Testis (tissue), 3 donors: Measurements from ENCODE around the gene BCL11B. TPM values are rescaled to one million over a fixed set of nuclear protein-coding genes. Genes with fewer than 3 reads are reported as not detected.

ENCODE experiments used
- DNase-seq: peaks from one replicate; pipeline ENCODE4 v3.0.0-alpha.2; 2019
- H3K27ac ChIP-seq, 2 donors: fragments of 200-600 bp; sonication (generic); one replicate each; pipeline ENCODE4 v1.5.1; 2019
- H3K27me3 ChIP-seq: fragments of 200-600 bp; sonication (generic); one replicate; pipeline ENCODE4 v1.5.1; 2019
- H3K36me3 ChIP-seq: fragments of 200-600 bp; sonication (generic); one replicate; pipeline ENCODE4 v1.5.1; 2017; ENCODE audit warnings: low read depth; ENCODE audit errors: missing control alignments
- H3K4me1 ChIP-seq: fragments of 200-600 bp; sonication (generic); one replicate; pipeline ENCODE4 v1.5.1; 2019
- H3K4me3 ChIP-seq, 2 donors: fragments of 200-600 bp; sonication (generic); one replicate each; pipeline ENCODE4 v1.5.1; 2017 to 2019
- H3K9me3 ChIP-seq: fragments of 200-600 bp; sonication (generic); one replicate; pipeline ENCODE4 v1.5.1; 2017
- CTCF ChIP-seq, 3 experiments: fragments of 450-650 bp in 2 of 3; fragments of 200-600 bp in 1 of 3; sonication (generic) in 1 of 3; IDR thresholded peaks; one replicate each; pipeline ENCODE4 v1.5.1; 2016 to 2019; ENCODE audit warnings: antibody characterized with exemption in 3 of 3, mild to moderate bottlenecking in 2 of 3, moderate library complexity in 1 of 3
- POLR2A ChIP-seq: fragments of 450-650 bp; IDR thresholded peaks from one replicate; pipeline ENCODE4 v1.6.1; 2017; ENCODE audit warnings: antibody characterized with exemption, mild to moderate bottlenecking, moderate library complexity
- WGBS, 2 donors: methylation state at CpG; one replicate each; pipeline ENCODE4 v1.1.5; 2018; 5-methylcytosine and 5-hydroxymethylcytosine counted together
- intact Hi-C: fragments of 100-400 bp; cut with DNase I; formaldehyde crosslinking; loops from one replicate; pipeline ENCODE4 v1.15.1; 2023; ENCODE audit warnings: low total_unique reads
- polyA plus RNA-seq: library from polyadenylated mRNA; stranded (reverse); fragments of 350-450 nt; fragmentation: Illumina TruSeq; extraction: RNeasy Lipid Tissue Mini Kit (QIAGEN cat#74804); gene quantifications from one replicate; pipeline ENCODE4 v1.2.3, GENCODE V29; 2014; ENCODE audit warnings: low read depth, low replicate concordance; ENCODE audit not compliant: insufficient read depth
- total RNA-seq, 2 donors: library from RNA; depleted of rRNA; stranded (reverse); fragments of >200 nt; gene quantifications; one replicate each; pipeline ENCODE4 v1.2.3, GENCODE V29; 2016

BCL11B gene
- total and polyA plus RNA-seq, 3 donors from 2014 or later, result 0.96 to 4.7 (median 4.4) TPM

GRCh38 chr14:99226687-99227086 lies 45.3 kb downstream of the BCL11B start:
- DNase-seq, result no peak
- Histone ChIP-seq H3K27ac (no peak overlapping the region), H3K4me1 (no peaks in the 10 kb centered on the region), H3K36me3 (no peaks in the 10 kb centered on the region), H3K9me3 (no peaks in the 10 kb centered on the region), H3K4me3 (no peak overlapping the region), H3K27me3 (no peaks in the 10 kb centered on the region)
- TF ChIP-seq POLR2A (no peak), CTCF (IDR thresholded peaks at IDR 0.05) (no peak)
- intact Hi-C loops, result no loop called here
- WGBS, 2 donors, result 80 to 81% methylated on average over 4 of the region's 4 CpGs

DNA sequence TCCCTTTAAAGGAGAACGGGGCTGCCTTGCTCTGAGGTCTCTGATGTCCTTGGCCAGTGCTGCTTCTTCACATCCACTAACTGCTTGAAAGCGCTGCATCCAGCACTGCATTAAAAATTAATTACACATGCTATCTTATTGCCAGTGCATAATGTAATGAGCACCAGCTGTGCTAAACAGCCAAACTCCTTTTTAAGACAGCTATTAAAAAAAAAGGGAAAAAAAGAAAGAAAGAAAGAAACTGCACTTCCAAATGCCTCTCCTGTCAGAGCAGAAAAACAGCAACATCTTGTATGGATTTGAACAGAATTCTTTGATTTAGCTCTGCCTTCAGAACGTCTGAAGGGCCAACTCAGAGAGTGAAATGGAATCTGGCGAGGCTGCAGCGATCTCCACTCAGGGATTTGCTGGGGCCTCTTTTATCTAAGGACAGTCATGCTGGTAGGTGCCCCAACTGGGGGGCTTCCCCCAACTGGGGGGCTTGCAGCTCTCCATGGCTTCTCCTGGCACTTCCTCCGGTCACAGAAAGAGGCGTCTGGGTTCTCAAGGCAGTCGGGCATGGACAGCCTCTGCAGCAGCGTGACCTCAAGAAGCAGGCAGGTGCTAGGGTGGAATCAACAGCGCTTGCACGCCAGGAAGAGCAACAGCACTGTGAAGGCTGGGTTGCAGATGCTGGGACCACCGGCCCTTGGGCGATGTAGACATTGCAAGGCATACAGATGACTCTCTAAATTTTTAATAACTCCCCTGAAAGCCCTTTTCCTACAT lies 46.4 kb downstream of the BCL11B start:
- Histone ChIP-seq H3K27me3 (no peaks in the 10 kb centered on the region), H3K36me3 (no peaks in the 10 kb centered on the region), H3K9me3 (no peaks in the 10 kb centered on the region), H3K4me3 (no peak overlapping the region), H3K4me1 (no peaks in the 10 kb centered on the region), H3K27ac (no peak overlapping the region)
- DNase-seq, result no peak
- no peak for TF ChIP-seq POLR2A
- TF ChIP-seq CTCF (IDR thresholded peaks at IDR 0.05), result no peak
- intact Hi-C loops, result no loop called here
- WGBS, 2 donors, result 64 to 67% methylated on average over 11 to 13 of the region's 13 CpGs

DNA sequence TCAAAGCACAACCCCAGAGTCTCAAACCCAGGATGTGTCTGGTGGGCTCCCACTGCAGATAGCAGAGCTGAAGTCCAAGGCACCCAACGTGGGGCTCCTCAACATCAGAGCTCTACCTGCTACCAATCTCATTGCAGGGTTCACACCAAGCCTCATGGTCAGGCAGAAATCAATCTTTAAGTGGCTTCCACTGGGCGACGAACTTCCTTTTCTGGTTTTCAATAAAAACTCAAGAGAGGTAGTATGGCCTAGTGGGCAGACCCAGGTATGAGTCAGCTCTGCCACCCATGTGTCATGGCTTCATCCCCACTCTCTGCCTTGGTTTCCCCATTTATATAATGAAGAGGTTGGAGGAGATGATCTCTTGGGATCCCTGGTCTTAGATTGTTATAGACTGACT lies 47.0 kb downstream of the BCL11B start:
- Histone ChIP-seq H3K27me3 (no peaks in the 10 kb centered on the region), H3K9me3 (no peaks in the 10 kb centered on the region), H3K4me3 (no peak overlapping the region), H3K36me3 (no peaks in the 10 kb centered on the region), H3K27ac (no peak overlapping the region), H3K4me1 (no peaks in the 10 kb centered on the region)
- TF ChIP-seq POLR2A, result no peak
- TF ChIP-seq CTCF (IDR thresholded peaks at IDR 0.05), result no peak
- DNase-seq, result no peak
- intact Hi-C loops, result no loop called here
- WGBS, 2 donors, result 88 to 93% methylated on average over 3 of the region's 3 CpGs

DNA sequence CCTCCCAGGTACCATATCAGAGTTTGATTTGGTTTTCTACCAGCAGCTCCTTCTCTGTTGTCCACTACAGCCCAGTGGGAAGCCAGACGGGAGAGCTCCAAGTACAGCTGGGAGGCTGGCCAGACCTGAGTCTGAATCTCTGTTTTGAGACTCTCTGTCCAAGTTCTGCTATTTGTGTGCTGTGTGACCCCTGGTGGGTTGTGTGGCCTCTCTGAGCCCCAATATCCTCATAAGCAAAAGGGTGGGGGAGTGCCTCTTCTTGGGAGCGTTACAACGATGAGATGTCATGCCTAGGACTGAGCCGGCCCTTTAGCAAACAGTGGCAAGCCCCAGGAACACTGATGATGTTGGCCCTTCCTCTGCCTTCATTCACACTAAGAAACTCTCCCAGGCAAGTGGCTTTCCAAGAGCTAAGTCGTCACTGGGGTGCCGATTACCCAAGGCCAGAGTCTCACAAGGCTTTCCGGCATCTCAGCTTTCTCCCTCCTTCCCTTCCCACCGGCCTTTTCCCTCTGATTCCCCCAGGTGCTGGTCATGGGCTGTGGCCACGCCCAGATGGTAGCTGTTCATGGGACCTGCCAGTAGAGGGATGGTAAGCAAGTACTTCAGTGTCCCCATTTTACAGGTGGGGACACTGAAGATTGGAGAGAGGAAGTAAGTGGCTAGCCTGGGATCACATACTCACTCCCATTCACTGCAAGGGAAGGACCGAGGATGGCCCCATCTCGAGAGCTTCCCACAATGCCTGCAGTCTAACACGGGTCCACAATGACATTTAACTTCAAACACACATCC lies 47.7 kb downstream of the BCL11B start:
- Histone ChIP-seq H3K27ac (no peak overlapping the region), H3K9me3 (no peaks in the 10 kb centered on the region), H3K4me1 (no peaks in the 10 kb centered on the region), H3K27me3 (no peaks in the 10 kb centered on the region), H3K36me3 (no peaks in the 10 kb centered on the region), H3K4me3 (no peak overlapping the region)
- no peak for DNase-seq
- TF ChIP-seq POLR2A, result no peak
- no peak for TF ChIP-seq CTCF (IDR thresholded peaks at IDR 0.05)
- intact Hi-C loops, result no loop called here
- WGBS, 2 donors, result 69 to 73% methylated on average over 6 to 12 of the region's 12 CpGs
